Raji (cell line): Measurements from ENCODE around the gene AHNAK.

Experiments used
- POLR2A ChIP-seq: IDR thresholded peaks from 2 replicates; pipeline ENCODE4 v1.6.1; 2011; ENCODE audit warnings: low read depth, low read length, control low read depth; ENCODE audit not compliant: insufficient read depth

AHNAK gene

DNA sequence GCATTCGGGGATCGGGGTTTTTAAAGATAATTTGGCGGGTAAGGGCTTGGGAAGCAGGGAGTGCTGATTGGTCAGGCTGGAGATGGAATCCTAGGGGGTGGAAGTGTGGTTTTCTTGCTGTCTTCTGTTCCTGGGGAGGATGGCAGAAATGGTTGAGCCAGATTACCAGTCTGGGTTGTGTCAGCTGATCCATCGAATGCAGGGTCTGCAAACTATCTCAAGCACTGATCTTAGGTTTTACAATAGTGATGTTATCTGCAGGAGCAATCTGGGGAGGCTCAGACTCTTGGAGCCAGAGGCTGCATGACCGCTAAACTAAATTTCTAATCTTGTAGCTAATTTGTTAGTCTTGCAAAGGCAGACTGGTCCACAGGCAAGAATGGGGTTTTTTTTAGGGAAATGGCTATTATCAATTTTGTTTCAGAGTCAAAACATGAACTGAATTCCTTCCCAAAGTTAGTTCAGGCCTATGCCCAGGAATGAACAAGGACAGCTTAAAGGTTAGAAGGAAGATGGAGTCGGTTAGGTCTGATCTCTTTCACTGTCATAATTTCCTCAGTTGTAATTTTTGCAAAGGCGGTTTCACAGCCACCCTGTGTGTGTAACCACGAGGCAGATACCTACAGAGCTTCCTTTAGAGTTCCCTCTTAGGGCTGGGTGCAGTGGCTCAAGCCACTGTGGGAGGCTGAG lies 117.6 kb downstream of the AHNAK start:
- no peak for TF ChIP-seq POLR2A

DNA sequence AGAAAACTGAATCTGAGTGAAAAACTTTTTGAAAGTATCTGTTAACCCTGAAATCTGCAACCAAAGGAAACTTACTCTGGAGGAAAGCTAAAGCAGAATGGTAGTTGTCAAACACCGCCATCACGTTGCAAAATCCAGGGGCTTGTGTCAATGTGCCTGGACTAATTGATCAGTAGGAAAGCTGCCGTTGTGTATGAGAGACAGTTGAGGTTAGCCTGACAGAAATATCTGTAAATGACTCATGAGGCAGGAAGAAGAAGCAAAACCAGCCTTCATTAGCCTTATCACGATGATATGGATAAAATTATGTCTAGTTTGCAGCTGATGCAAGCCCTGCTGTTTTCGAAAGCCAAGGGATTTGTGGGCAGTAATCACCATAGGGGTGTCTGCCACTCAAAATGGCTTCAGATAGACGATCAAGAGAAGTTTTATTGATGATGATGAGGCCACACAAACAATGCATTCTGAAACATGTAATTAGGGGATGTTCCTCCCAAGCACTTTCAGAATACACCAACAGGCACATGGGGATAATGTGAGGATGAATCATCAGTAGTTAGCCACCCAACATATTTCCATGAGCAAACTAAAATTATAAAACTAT lies 118.9 kb downstream of the AHNAK start:
- no peak for TF ChIP-seq POLR2A

DNA sequence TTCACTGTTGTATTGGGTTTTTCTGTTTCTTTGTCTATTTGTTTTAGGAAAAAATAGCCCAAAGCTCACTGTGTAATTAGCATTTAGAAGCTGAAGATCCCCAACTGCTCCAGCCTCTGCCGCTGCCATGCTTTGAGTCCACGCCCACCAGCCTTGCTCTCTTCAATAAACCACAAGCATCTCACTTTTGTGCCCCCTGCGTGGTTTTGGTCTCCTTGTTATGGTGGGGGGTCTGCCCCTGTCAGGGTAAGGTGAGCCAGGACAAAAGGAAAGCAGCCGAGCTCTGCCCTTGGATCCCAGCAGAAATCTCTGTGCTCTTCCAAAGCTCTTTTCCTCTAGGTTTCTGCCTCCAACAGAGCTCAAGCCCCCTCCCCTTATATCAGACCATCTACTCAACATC lies 123.6 kb downstream of the AHNAK start:
- no peak for TF ChIP-seq POLR2A

DNA sequence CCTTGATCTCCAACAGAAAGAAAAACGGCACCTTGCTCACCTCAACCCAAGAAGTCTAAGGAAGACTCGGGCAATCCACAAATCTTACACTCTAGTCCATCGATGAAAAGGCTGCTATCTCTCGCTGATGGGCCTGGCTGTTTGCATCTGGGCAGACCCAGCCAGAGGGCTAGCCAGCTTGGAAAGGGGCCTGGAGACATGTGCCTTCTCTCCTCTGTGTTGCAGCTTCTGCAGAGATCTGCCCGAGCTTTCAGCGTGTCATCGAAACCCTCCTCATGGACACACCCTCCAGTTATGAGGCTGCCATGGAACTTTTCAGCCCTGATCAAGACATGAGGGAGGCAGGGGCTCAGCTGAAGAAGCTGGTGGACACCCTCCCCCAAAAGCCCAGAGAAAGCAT lies 124.6 kb downstream of the AHNAK start:
- no peak for TF ChIP-seq POLR2A

DNA sequence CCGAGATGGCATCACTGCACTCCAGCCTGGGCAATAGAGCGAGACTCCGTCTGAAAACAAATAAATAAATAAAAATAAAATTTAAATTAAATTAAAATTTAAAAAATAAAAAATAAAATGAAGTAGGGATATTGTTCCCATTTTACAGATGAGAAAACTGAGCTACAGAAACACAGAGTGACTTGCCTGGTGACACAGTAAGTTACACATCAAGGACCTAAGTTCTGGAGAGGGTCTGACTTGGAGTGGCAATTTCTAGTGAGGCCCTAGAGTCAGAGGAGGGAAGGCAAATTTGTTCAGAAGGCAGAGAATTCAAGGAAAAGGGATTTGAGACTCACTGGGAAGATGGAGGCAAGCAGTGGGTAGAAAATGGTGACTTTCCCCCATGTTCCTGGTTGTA lies 125.7 kb downstream of the AHNAK start:
- TF ChIP-seq POLR2A, result no peak

DNA sequence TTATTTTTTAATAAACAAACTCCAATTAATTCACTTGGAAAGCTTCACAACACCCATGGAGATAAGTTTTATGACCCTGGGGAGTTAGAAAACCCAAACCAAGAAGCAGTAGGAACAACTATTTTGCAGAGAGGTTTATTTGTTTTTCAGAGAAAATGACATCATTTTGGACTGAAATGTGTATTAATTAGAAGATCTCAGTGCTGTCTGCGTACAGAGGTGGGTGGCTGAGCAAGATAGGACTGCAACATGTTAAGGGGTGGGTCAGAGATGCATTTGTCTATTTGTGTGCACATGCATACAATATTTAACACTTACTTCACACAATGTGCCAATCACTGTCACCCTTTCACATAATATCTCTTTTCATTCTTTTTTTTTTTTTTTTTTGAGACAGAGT lies 126.7 kb downstream of the AHNAK start:
- TF ChIP-seq POLR2A, result no peak

DNA sequence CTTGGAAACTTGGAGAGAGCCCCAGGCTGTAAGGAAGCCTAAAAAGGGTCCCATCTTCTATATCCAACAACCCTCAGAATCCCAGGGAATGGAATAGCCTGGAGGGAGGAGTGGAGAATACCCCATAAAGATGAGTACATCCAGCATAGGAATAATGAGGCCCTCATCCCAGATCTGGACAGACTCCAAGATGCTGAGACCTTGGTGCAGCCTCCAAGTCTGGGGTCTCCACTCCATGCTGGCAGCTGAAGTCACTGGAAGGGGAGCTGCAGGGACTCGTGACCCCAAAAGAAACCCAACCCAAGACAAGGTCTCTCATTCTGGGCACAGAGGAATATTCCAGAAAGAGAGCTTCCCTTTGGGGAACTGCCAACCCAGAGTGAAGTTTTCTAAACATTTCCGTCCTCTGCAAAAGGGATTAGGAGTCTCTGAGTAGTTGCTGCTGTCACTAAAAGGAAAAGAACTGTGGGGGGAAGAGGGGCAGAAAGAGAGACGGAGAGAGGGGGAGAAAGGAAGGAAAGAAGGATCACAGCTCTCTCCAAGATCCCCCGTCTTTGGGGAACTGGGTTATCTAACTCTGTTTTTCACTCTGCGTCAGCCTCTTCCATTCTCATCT lies 127.2 kb downstream of the AHNAK start:
- no peak for TF ChIP-seq POLR2A

DNA sequence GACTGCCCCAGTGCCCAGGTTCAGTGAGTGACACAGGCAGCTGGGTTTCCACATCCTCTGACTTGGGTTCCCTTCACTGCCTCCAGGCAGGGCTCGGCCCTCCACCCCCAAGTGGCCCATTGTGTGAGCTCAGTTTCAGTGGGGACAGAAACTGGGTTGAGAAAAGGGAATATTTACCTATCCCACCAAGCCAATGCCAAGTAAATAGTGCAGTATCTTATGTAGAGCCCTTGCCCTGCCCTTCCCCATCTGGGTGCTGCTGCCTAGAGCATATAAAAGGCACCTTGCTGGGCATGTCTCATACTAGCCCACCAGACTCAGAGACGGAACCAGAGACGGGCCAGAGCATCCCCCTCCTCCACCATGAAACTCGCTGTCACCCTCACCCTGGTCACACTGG lies 127.9 kb downstream of the AHNAK start, which contains the start of gene SCGB1A1:
Gene SCGB1A1, plus strand, starts transcription at position 301 of the 400 bp plus-strand sequence. Its CDS starts 63 bp downstream, at position 364.
- TF ChIP-seq POLR2A, result no peak

DNA sequence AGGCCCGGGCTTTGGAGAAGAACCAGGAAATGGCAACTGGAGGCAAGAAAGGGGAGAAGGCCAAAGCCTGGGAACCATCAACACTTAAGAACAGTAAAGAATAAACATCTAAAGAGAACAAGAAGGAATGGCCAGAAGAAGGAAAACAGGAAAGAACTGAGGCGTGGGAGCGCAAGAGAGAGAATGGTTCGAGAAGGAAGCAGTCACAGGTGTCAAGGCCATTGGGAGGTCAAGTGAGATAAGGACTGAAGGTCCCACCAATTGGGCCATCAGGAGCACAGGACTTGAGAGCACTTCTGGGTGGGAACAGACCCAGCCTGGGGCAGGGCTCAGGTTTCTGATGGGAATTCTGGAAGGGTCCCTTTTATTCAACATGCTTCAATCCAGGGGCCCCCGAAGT lies 128.5 kb downstream of the AHNAK start:
- no peak for TF ChIP-seq POLR2A

DNA sequence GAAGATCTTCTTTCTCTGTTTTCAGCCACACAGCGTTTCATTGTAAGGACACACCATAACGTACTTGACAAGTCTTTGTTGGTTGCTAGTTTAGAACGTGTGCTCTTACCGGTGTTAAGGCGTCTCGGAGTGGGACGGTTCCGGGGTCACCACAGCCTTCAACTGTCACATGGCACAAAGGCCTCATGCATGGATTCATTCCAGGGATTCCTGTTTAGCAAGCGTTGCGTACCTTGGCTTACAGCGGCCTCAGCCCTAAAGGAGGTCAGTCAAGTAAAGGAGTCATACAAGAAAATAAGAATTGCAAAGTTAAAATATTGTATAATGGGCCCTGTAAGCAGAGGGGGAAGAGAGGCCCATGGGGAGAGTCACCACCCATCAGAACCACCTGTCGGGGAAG lies 130.0 kb downstream of the AHNAK start:
- no peak for TF ChIP-seq POLR2A

DNA sequence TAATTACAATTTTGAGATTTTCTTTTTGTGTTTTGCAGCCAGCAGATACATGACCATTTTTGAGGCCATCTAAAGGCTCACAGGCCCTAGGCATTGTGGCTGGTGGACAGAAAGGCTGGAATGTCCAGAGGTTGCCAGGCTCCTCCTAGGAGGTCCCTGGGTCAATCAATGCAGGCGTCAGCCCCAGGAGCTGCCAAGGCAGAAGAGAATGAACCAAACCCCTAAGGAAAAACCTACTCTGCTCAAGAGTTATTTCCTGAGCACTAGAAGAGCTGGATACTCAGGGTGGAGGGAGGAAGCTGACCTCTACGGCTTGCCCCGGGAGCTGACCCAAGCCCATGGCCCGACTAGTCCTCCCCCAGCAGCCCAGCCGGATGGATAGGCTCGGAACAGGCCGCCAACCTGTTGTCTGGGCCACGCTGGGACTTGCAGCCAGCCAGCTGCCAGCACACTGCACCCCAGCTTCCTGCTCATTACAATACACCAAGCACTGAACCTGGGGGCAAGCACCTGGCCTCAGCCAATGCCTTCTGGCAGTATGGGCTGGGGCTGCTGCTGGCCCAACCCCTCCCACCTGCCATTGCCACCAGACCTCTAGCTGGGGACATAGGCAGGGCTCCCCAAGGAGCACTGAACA lies 133.4 kb downstream of the AHNAK start:
- TF ChIP-seq POLR2A, result no peak

DNA sequence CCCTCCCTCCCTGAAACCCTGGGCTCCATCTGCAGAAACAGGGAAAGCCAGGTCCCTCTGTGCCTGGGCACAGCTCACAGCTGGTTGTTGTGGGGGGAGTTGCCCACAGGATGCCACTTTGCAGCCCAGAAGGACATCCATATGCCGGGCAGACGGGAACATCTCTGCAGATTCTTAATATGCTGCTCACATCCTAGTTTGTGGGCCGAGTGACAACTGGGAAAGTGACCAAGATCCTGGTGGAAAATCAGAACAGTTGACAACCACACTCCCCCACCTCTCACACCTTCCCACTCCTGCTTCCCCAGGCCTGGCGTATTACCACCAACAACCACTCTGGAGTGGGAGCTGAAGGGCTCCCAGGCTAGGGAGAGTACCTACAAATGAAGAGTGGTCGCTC lies 135.1 kb downstream of the AHNAK start:
- TF ChIP-seq POLR2A, result no peak

DNA sequence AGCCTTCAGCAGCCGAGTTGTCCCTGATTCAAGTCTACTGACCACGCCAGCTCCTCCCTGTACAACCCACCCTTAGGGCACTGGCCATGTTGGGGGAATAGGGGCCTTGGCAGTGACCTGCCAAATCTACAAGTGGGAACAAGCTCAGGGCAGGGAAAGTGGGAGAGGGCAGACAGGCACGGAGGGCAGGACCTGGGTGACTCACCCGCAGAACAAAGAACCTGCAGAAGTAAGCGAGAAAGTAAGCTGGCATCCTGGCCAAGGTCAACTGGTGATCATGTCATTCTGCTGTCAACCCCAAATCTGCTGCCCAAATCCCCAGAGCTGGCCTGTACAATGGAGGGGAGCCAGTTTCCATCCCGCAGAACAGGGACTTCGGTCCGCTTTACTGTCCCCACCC lies 135.6 kb downstream of the AHNAK start:
- TF ChIP-seq POLR2A, result no peak

DNA sequence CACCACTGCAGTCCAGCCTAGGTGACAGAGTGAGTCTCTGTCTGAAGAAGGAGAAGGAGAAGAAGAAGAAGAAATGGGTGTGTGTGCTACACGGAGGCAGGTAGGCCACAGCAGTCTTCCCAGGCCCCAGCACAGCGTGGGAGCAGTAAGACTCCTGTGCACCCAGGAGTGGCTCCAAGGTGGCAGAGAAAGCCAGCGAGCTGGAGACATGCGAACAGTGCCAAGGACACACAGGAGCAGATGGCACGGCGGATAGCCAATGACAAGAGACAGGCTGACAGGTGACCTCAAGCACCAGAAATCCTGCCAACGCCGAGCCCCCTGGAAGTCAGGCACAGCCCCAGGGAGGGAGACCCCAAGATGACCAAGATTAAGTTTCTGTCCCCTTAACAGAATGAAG lies 136.8 kb downstream of the AHNAK start:
- TF ChIP-seq POLR2A, result no peak

DNA sequence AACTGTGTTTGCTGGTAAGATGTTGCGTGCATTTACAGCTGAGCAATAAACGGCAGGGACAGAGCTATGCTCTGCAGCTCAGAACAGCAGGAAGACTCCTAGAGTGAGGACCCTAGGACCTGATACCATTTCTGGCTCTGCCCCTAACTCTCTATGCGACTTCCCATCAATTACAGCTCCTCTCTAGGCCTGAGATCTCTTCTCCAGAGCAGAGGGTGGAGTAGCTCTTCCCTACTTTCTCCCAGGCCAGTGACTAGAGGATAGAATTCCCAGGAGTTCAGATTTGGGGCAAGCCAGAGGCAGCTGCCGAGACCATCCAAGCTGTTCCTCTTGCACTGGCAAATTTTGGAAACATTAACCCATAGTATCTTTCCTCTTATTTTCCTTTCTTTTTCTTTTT lies 140.6 kb downstream of the AHNAK start:
- TF ChIP-seq POLR2A, result no peak

DNA sequence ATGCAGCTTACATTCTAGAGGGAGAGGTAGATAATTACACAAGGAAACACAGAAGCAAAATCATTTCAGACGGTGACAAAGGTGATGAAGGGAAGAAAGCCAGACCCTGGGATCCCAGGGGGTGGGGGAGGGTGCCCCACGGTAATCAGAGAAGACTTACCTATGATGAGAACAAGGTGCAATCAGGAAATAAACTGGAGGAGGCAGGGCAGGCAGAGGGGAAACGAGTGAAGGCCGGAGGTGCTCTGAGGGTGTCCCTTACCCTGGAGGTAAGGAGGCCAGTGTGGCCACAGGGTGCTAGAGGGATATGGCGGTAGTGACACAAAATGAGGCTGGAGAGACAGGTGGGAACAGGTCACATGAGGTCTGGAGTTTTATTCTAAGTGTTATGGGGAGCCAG lies 141.7 kb downstream of the AHNAK start:
- TF ChIP-seq POLR2A, result no peak
